Endothelial cell of umbilical vein (primary cell): ENCODE data around the gene ZFYVE28. TPM values are rescaled to one million over a fixed set of nuclear protein-coding genes. Genes with fewer than 3 reads are reported as not detected.

ENCODE experiments used
- BruUV-seq: library from RNA; stranded (reverse); fragments of 400-500 nt; replicated peaks from 2 replicates; lab custom pipeline; 2021; lab: Mats Ljungman, UMichigan
- CTCF ChIA-PET: fragments of 300-600, 350-600 bp; sonication (Branson Sonifier 250); formaldehyde crosslinking; loops from one replicate; lab custom pipeline; 2021; ENCODE audit warnings: antibody characterized with exemption, inconsistent platforms; lab: Charles Lee
- POLR2A ChIA-PET: fragments of 300-600, 350-600 bp; sonication (Branson Sonifier 250); formaldehyde crosslinking; loops from one replicate; lab custom pipeline; 2021; ENCODE audit warnings: antibody characterized with exemption, inconsistent platforms; lab: Charles Lee
- DNase-seq: peaks from one replicate; pipeline ENCODE4 v3.0.0-alpha.2; 2011; ENCODE audit warnings: low read depth, low spot score
- FAIRE-seq: peaks from 2 replicates; lab custom pipeline; 2011; peaks lifted over from hg19 to GRCh38; lab: Jason Lieb, UNC
- H2AFZ ChIP-seq: 2 replicates; pipeline ENCODE4 v1.6.0; 2012; ENCODE audit warnings: low read depth, low read length, control low read depth, inconsistent platforms
- H3K27ac ChIP-seq: 2 replicates; pipeline ENCODE4 v1.5.1; 2011; ENCODE audit warnings: low read depth, mild to moderate bottlenecking, control low read depth, low read length, moderate library complexity; ENCODE audit not compliant: insufficient read depth
- H3K27me3 ChIP-seq, 2 experiments: 2 replicates each; pipeline versions ENCODE4 v1.6.0 to v1.6.1; 2011; ENCODE audit warnings: low read length in 2 of 2, mixed read lengths in 1 of 2; ENCODE audit not compliant: control insufficient read depth in 2 of 2, insufficient read depth in 2 of 2
- H3K36me3 ChIP-seq, 2 experiments: 2 replicates in 1 of 2; 3 replicates in 1 of 2; pipeline ENCODE4 v1.5.1; 2011; ENCODE audit warnings: low read length in 2 of 2, mild to moderate bottlenecking in 1 of 2, moderate library complexity in 1 of 2; ENCODE audit not compliant: control insufficient read depth in 2 of 2, insufficient read depth in 2 of 2; ENCODE audit errors: extremely low read depth in 1 of 2
- H3K4me1 ChIP-seq: 3 replicates; pipeline ENCODE4 v1.5.1; 2011; ENCODE audit warnings: mild to moderate bottlenecking, low read length; ENCODE audit not compliant: control insufficient read depth, insufficient read depth; ENCODE audit errors: extremely low read depth
- H3K4me2 ChIP-seq: 2 replicates; pipeline ENCODE4 v1.6.1; 2011; ENCODE audit warnings: low read length, control low read depth, mixed read lengths; ENCODE audit not compliant: insufficient read depth
- H3K4me3 ChIP-seq, 3 experiments: fragments of 200-600 bp in 1 of 3; sonication (generic), shearing (Covaris generic) in 1 of 3; replicated peaks in 1 of 3; 2 replicates each; pipeline ENCODE4 v1.5.1; 2011 to 2016; ENCODE audit warnings: control low read depth in 3 of 3, low read length in 3 of 3, mild to moderate bottlenecking in 2 of 3, inconsistent platforms in 1 of 3, low read depth in 1 of 3, moderate library complexity in 1 of 3; ENCODE audit not compliant: insufficient read depth in 1 of 3
- H3K79me2 ChIP-seq: 2 replicates; pipeline ENCODE4 v1.6.0; 2012; ENCODE audit warnings: low read length, inconsistent platforms; ENCODE audit not compliant: control insufficient read depth, insufficient read depth
- H3K9ac ChIP-seq: replicated peaks from 2 replicates; pipeline ENCODE3; 2011; ENCODE audit warnings: low read length, control low read depth; ENCODE audit not compliant: insufficient read depth; ENCODE audit errors: extremely low read depth
- H3K9me1 ChIP-seq: replicated peaks from 3 replicates; pipeline ENCODE4 v1.6.0; 2011; ENCODE audit warnings: mild to moderate bottlenecking, low read length; ENCODE audit not compliant: control insufficient read depth, insufficient read depth; ENCODE audit errors: extremely low read depth
- H3K9me3 ChIP-seq: replicated peaks from 2 replicates; pipeline ENCODE4 v1.5.1; 2012; ENCODE audit warnings: low read length, inconsistent platforms; ENCODE audit not compliant: control insufficient read depth, insufficient read depth
- H4K20me1 ChIP-seq: replicated peaks from 2 replicates; pipeline ENCODE3; 2011; ENCODE audit warnings: mild to moderate bottlenecking, low read length; ENCODE audit not compliant: control insufficient read depth, insufficient read depth; ENCODE audit errors: extremely low read depth
- EZH2 ChIP-seq: IDR thresholded peaks from 2 replicates; pipeline ENCODE4 v1.6.1; 2012; ENCODE audit warnings: borderline replicate concordance, low read depth, mild to moderate bottlenecking, moderate library complexity, low read length, inconsistent platforms; ENCODE audit not compliant: severe bottlenecking
- FOS ChIP-seq: IDR thresholded peaks from 2 replicates; pipeline ENCODE4 v1.6.1; 2011; ENCODE audit warnings: mild to moderate bottlenecking, low read length, moderate library complexity, borderline replicate concordance; ENCODE audit not compliant: insufficient read depth
- GATA2 ChIP-seq: IDR thresholded peaks from 2 replicates; pipeline ENCODE4 v1.7.0; 2011; ENCODE audit warnings: low read depth, mild to moderate bottlenecking, moderate library complexity, mixed read lengths, low read length; ENCODE audit not compliant: insufficient read length, insufficient read depth
- JUN ChIP-seq: IDR thresholded peaks from 2 replicates; pipeline ENCODE4 v1.6.1; 2011; ENCODE audit warnings: borderline replicate concordance, low read depth; ENCODE audit not compliant: insufficient read length, insufficient read depth
- MYC ChIP-seq: IDR thresholded peaks from one replicate; pipeline ENCODE4 v1.6.1; 2011; ENCODE audit warnings: mild to moderate bottlenecking, low read depth, low read length
- POLR2A ChIP-seq: IDR thresholded peaks from 2 replicates; pipeline ENCODE4 v1.6.1; 2012; ENCODE audit warnings: low read depth, mild to moderate bottlenecking, control low read depth, low read length
- POLR2AphosphoS5 ChIP-seq: IDR thresholded peaks from 2 replicates; pipeline ENCODE4 v1.6.1; 2012; ENCODE audit warnings: low read depth, mild to moderate bottlenecking, control low read depth, low read length, moderate library complexity; ENCODE audit not compliant: insufficient read depth
- dilution Hi-C: fragments of 300-500 bp; cut with MboI; formaldehyde crosslinking; loops from one replicate; pipeline ENCODE4 v1.15.0; 2019; ENCODE audit warnings: low sequenced_read_pairs; ENCODE audit not compliant: extremely low pct_ligation_motif_present
- intact Hi-C: fragments of 100-400 bp; cut with micrococcal nuclease; formaldehyde crosslinking; loops from one replicate; pipeline ENCODE4 v1.10.0; 2022
- polyA plus RNA-seq, 4 experiments: library from polyadenylated mRNA; depleted of rRNA in 3 of 4; stranded (reverse) in 3 of 4; unstranded in 1 of 4; fragments of >200 nt; gene quantifications; 2 replicates each; pipeline versions ENCODE4 v1.2.1 to v1.2.3, GENCODE V29; 2011 to 2012; ENCODE audit warnings: missing spikeins in 1 of 4
- total RNA-seq: library from RNA; stranded (reverse); gene quantifications from 2 replicates; pipeline ENCODE4 v1.2.3, GENCODE V29; 2021
- TF ChIP-seq, protein P1 (sequence below), 2 donors: IDR thresholded peaks; 1 replicate in 1 of 2; 2 replicates in 1 of 2; pipeline ENCODE4 v1.5.1; 2011; ENCODE audit warnings: low read length in 2 of 2, mild to moderate bottlenecking in 2 of 2, moderate library complexity in 2 of 2, control low read depth in 1 of 2, inconsistent platforms in 1 of 2, low read depth in 1 of 2; ENCODE audit not compliant: insufficient read depth in 1 of 2; ENCODE audit errors: extremely low read depth in 1 of 2

The ZFYVE28 gene
- total and polyA plus RNA-seq, 2 donors (not counting 3 experiments of a cell fraction or from before 2014, with no cell fraction given), result 5.8 to 7.1 TPM

- dilution Hi-C loops, result no loop called here
- POLR2A ChIA-PET, result no interaction called here
- DNase-seq (no peak), FAIRE-seq (no peak)
- Histone ChIP-seq H3K4me2 (no peak overlapping the region), H3K4me1 (no peaks in the 10 kb centered on the region), H3K9me1 (no peaks in the 10 kb centered on the region), H3K9ac (no peak overlapping the region), H3K79me2 (no peaks in the 10 kb centered on the region), H4K20me1 (no peaks in the 10 kb centered on the region), H3K27me3 (no peaks in the 10 kb centered on the region), H3K9me3 (no peaks in the 10 kb centered on the region), H3K4me3 (no peak overlapping the region), H3K36me3 (no peaks in the 10 kb centered on the region), H2AFZ (no peak overlapping the region), H3K27ac (no peak overlapping the region)
- intact Hi-C loops, result no loop called here
- CTCF ChIA-PET, result interaction anchor here (0.7 to 2.5 kb wide), 2 partner anchors 9 to 231 kb away, joined by 3 to 11 read pairs; no protein-coding TSS in a partner anchor
- TF ChIP-seq GATA2, result no peak
- TF ChIP-seq MYC, result no peak
- no peak for TF ChIP-seq POLR2A
- no peak for TF ChIP-seq POLR2AphosphoS5
- TF ChIP-seq EZH2, result no peak
- TF ChIP-seq, protein P1, sequence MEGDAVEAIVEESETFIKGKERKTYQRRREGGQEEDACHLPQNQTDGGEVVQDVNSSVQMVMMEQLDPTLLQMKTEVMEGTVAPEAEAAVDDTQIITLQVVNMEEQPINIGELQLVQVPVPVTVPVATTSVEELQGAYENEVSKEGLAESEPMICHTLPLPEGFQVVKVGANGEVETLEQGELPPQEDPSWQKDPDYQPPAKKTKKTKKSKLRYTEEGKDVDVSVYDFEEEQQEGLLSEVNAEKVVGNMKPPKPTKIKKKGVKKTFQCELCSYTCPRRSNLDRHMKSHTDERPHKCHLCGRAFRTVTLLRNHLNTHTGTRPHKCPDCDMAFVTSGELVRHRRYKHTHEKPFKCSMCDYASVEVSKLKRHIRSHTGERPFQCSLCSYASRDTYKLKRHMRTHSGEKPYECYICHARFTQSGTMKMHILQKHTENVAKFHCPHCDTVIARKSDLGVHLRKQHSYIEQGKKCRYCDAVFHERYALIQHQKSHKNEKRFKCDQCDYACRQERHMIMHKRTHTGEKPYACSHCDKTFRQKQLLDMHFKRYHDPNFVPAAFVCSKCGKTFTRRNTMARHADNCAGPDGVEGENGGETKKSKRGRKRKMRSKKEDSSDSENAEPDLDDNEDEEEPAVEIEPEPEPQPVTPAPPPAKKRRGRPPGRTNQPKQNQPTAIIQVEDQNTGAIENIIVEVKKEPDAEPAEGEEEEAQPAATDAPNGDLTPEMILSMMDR (IDR thresholded peaks at IDR 0.05; ENCODE audit: extremely low read depth in 1 of 2, insufficient read depth in 1 of 2, low read depth in 1 of 2, low read length in 2 of 2), result no peak
- no peak for TF ChIP-seq FOS
- TF ChIP-seq JUN, result no peak
- BruUV-seq, result no TSS peak
Observed at GRCh38 chr4:2451036-2451520, 32.6 kb upstream of the ZFYVE28 start.
